K562 (cell line): ENCODE data around the gene ARFRP1.

ENCODE experiments used
- ELF1 ChIP-seq: fragments of 200-800 bp; sonication (Bioruptor generic); IDR thresholded peaks from 2 replicates; pipeline ENCODE4 v1.6.1; 2016; ENCODE audit warnings: missing genetic modification characterization, missing compliant biosample characterization
- POLR2A ChIP-seq: fragments of 450-650 bp; conservative IDR thresholded peaks from 2 replicates; pipeline ENCODE4 v1.6.1; 2016
- SMAD1 ChIP-seq: fragments of 150-350 bp; IDR thresholded peaks from 2 replicates; pipeline ENCODE4 v1.6.1; 2014; ENCODE audit warnings: low read length, low read depth; ENCODE audit not compliant: partially characterized antibody
- ZNF436 ChIP-seq: fragments of 250-450, 450-650 bp; sonication (Bioruptor Pico); formaldehyde crosslinking; IDR thresholded peaks from 2 replicates; pipeline ENCODE4 v1.7.0; 2020; ENCODE audit warnings: mild to moderate bottlenecking
- ZNF707 ChIP-seq: fragments of 250-450 bp; sonication (Bioruptor Pico); conservative IDR thresholded peaks from 2 replicates; pipeline ENCODE4 v1.8.0; 2022; ENCODE audit warnings: inconsistent platforms, mild to moderate bottlenecking, moderate library complexity

- TF ChIP-seq ELF1 (no peak), ZNF707 (no peak), POLR2A (no peak), ZNF436 (CRISPR knock-in tag) (no peak), SMAD1 (no peak)
Measured at GRCh38 chr20:63659370-63659769, 48.4 kb downstream of the ARFRP1 start.
